ENCODE data around the gene ZNF804A.

Gene ZNF804A

GRCh38 chr2:184598316-184599053 is at the start of gene ZNF804A:
Gene ZNF804A, plus strand, starts transcription at chr2:184598529. Its CDS starts 431 bp downstream, at chr2:184598960.
- no peak for DNase-seq (ENCODE audit: low read depth, low spot score)

GRCh38 chr2:184549153-184549552 is 49.2 kb upstream of the ZNF804A start:
- DNase-seq (ENCODE audit: low read depth, low spot score), result no peak

GRCh38 chr2:184551626-184552025 is 46.7 kb upstream of the ZNF804A start:
- DNase-seq (ENCODE audit: low read depth, low spot score), result no peak

- no peak for DNase-seq (ENCODE audit: low read depth, low spot score)
These were observed 43.6 kb upstream of the ZNF804A start for GRCh38 chr2:184554736-184555135.

- no peak for DNase-seq (ENCODE audit: low read depth, low spot score)
These were observed 43.0 kb upstream of the ZNF804A start for GRCh38 chr2:184555352-184555751.

- no peak for DNase-seq (ENCODE audit: low read depth, low spot score)
These were observed 41.7 kb upstream of the ZNF804A start for GRCh38 chr2:184556639-184557038.

- no peak for DNase-seq (ENCODE audit: low read depth, low spot score)
These were observed 39.4 kb upstream of the ZNF804A start for GRCh38 chr2:184558713-184559464.

- DNase-seq (ENCODE audit: low read depth, low spot score), result no peak
These were observed 37.7 kb upstream of the ZNF804A start for GRCh38 chr2:184560603-184561002.

- DNase-seq (ENCODE audit: low read depth, low spot score), result no peak
These were observed 35.8 kb upstream of the ZNF804A start for GRCh38 chr2:184562532-184562931.

GRCh38 chr2:184564092-184564491 is 34.2 kb upstream of the ZNF804A start:
- DNase-seq (ENCODE audit: low read depth, low spot score), result no peak

- DNase-seq (ENCODE audit: low read depth, low spot score), result no peak
These were observed 31.6 kb upstream of the ZNF804A start for GRCh38 chr2:184566716-184567115.

GRCh38 chr2:184577056-184577455 is 21.3 kb upstream of the ZNF804A start:
- no peak for DNase-seq (ENCODE audit: low read depth, low spot score)

- DNase-seq (ENCODE audit: low read depth, low spot score), result no peak
These were observed 20.6 kb upstream of the ZNF804A start for GRCh38 chr2:184577743-184578142.

- DNase-seq (ENCODE audit: low read depth, low spot score), result no peak
These were observed 19.1 kb upstream of the ZNF804A start for GRCh38 chr2:184579226-184579625.

GRCh38 chr2:184581391-184581790 is 16.9 kb upstream of the ZNF804A start:
- DNase-seq (ENCODE audit: low read depth, low spot score), result no peak

- no peak for DNase-seq (ENCODE audit: low read depth, low spot score)
These were observed 9.1 kb upstream of the ZNF804A start for GRCh38 chr2:184589261-184589660.

- no peak for DNase-seq (ENCODE audit: low read depth, low spot score)
These were observed 1.4 kb upstream of the ZNF804A start for GRCh38 chr2:184596819-184597411.

GRCh38 chr2:184597571-184597991 is 748 bp upstream of the ZNF804A start:
- no peak for DNase-seq (ENCODE audit: low read depth, low spot score)

GRCh38 chr2:184598002-184598315 is 370 bp upstream of the ZNF804A start:
- DNase-seq (ENCODE audit: low read depth, low spot score), result no peak

GRCh38 chr2:184599054-184599871 is 934 bp downstream of the ZNF804A start:
- no peak for DNase-seq (ENCODE audit: low read depth, low spot score)

GRCh38 chr2:184599872-184600222 is 1.5 kb downstream of the ZNF804A start:
- DNase-seq (ENCODE audit: low read depth, low spot score), result no peak

- no peak for DNase-seq (ENCODE audit: low read depth, low spot score)
These were observed 4.4 kb downstream of the ZNF804A start for GRCh38 chr2:184602734-184603133.

Data from activated naive CD8-positive, alpha-beta T cell treated with anti-CD3 and anti-CD28 coated beads, Interleukin-2, amount 50 U/mL, for 16 hours (primary cell).